OCI-LY3 (cell line): Measurements from ENCODE around the gene OPTC.

Experiments used
- EZH2phosphoT487 ChIP-seq: fragments of 200-600 bp; shearing (Covaris generic); IDR thresholded peaks from 2 replicates; pipeline ENCODE4 v1.6.1; 2018; ENCODE audit warnings: antibody characterized with exemption, mixed run types, low read depth
- TF ChIP-seq, protein P1 (sequence below): fragments of 200-600, 300-600 bp; sonication (generic); IDR thresholded peaks from 2 replicates; pipeline ENCODE4 v1.5.1; 2014; ENCODE audit warnings: antibody characterized with exemption, low read length, low read depth

DNA sequence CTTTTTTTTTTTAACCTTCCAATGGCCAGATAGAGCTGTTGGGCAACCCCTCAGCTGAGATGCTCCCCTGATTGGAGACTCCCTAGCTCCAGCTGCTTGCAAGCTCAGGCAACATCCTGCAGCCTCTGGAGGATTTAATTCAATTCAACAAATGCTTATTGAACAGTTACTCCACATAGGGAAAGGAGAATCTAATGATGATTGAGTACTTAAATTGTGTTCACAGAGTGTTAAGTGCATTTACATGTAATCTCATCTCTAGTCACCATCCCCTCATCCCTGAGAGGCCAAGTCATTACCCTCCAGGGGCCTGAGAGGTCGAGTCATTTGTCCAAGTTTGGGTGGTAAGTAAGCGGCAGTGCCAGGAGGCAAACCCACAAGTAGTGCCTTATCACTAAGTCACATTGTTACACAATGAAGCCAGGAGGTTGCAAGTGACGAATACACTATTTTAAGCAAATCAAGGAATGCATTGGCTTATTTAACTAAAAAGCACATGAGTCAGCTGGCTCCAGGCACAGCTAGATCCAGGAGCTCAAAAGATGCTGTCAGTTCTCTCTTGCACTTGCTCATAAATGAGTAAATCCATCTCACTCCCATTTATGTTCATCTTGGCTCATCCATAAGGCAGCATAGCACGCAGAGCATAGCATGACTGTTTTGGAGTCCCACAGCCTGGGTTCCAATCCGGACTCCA is 64.3 kb downstream of the OPTC start:
- TF ChIP-seq, protein P1, sequence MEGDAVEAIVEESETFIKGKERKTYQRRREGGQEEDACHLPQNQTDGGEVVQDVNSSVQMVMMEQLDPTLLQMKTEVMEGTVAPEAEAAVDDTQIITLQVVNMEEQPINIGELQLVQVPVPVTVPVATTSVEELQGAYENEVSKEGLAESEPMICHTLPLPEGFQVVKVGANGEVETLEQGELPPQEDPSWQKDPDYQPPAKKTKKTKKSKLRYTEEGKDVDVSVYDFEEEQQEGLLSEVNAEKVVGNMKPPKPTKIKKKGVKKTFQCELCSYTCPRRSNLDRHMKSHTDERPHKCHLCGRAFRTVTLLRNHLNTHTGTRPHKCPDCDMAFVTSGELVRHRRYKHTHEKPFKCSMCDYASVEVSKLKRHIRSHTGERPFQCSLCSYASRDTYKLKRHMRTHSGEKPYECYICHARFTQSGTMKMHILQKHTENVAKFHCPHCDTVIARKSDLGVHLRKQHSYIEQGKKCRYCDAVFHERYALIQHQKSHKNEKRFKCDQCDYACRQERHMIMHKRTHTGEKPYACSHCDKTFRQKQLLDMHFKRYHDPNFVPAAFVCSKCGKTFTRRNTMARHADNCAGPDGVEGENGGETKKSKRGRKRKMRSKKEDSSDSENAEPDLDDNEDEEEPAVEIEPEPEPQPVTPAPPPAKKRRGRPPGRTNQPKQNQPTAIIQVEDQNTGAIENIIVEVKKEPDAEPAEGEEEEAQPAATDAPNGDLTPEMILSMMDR: no peak
- TF ChIP-seq EZH2phosphoT487: no peak
